Stimulated activated CD8-positive, alpha-beta memory T cell treated with anti-CD3 and anti-CD28 coated beads, Interleukin-7, amount 100 ng/mL, for 4 hours (primary cell): Measurements from ENCODE around the gene CDHR4.
"Not testable (repeated sequence)": the region's sequence is repeated elsewhere in the genome, so short reads cannot be mapped to it uniquely, and the experiment has no call there.

Experiments used
- DNase-seq, 2 donors: peaks; one replicate each; pipeline ENCODE4 v3.0.0-alpha.2; 2020; ENCODE audit warnings: low read depth in 2 of 2

CDHR4 gene

DNA sequence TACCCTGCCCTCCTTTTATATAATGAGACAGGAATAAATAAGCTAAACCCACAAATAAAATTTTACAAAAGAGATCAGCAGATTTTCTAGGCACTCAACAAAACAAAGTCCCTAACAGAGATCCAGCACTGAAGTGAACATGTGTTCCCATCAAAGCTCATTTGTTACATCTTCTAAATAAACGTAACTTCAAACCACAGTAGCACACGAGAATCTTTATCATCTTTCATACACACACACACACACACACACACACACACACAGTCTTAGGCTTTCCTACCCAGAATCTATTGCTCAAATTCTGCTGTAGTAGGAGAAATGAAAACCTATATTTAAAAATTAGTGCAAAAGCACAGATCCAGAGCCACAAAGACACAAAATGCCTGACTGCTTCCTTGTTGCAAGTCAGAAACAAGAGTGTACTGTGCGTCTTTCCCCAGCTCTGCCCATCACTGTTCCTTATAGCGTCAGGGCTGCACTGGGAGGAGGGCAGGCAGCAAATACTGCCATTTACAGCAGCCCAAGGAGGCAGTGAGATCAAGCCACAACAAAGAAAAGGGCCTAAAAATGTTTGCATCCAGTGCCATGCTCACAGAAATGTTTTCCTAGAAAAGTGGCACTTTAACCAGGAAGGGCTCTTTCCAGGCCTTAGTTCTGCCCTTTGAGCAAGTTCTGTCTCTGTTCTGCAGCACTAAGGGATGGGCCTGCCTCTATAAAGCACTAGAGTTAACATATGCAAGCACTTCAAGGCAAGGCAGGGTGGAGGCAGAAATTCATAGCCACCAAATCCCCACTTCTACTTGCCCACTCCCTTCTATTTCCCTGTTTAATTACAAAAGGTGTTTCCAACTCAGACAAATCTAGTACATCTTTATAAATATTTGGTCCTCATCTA lies 19.3 kb downstream of the CDHR4 start:
- no peak for DNase-seq

DNA sequence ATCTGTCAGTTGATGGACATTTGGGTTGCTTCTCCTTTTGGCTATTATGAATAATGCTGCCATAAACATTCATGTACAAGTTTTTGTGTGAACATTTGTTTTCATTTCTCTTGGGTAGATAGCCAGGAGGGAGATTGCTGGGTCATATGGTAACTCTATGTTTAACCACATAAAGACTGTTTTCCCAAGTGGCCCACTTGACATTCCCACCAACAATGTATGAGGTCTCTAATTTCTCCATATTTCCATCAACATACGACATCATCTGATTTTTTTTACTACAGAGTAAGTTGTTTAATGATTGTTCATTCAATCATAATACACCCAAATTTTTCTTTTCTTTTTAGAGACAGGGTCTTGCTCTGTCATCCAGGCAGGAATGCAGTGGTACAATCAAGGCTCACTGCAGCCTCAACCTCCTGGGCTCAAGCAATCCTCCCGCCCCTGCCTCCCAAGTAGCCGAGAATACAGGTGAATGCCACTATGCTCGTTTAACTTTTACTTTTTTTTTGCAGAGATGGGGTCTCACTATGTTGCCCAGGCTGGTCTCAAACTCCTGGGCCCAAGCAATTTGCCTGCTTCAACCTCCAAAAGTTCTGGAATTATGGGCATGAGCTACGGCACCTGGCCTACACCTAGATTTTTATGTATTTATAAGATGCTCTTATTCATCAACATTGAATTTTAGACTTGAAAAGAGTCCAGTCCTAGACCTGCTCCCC lies 20.2 kb downstream of the CDHR4 start:
- no peak for DNase-seq

DNA sequence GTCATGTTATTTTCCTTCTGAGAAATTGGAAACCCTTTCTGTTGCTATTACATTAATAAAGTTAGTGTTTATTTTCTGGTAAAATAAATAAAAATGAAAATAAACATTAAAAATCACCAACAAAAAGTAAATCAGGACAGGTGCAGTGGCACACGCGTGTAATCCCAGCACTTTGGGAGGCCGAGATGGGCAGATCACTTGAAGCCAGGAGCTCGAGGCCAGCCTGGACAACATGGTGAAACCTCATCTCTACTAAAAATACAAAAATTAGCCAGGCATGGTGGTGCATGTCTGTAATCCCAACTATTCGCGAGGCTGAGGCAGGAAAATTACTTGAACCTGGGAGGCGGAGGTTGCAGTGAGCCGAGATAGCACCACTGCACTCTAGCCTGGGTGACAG lies 23.6 kb downstream of the CDHR4 start:
- DNase-seq = not testable (repeated sequence)

DNA sequence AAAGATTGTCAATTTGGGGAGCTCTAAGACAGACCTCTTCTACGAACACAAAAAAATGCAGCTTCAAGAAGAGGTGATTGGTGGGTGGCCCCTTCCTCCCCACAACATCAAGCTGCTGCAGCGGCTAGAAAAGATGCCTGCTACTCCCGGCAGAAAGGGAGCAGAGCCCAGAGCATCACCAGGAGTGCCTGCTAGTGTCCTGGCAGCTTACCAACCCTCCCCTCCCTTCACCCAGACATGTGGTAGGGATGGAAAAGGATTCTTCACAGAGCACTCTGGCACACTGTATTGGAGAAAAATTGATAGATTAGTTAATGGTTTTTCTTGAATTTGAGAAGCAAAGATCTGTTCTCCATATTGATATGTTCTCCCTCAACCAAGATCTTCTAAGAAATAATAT lies 24.1 kb downstream of the CDHR4 start:
- DNase-seq = no peak

DNA sequence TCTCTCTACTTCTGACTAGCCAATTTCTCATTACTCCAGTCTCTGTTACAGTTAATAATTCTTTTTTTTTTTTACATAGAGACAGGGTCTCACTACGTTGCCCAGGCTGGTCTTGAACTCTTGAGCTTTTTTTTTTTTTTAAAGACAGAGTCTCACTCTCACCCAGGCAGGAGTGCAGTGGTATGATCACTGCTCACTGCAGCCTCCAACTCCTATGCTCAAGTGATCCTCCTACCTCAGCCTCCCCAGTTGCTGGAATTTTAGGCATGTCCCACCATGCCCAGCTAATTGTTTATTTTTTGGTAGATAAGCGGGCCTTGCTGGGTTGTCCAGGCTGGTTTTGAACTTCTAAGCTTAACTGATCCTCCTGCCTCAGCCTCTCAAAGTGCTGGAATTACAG lies 27.0 kb downstream of the CDHR4 start:
- DNase-seq = no peak

DNA sequence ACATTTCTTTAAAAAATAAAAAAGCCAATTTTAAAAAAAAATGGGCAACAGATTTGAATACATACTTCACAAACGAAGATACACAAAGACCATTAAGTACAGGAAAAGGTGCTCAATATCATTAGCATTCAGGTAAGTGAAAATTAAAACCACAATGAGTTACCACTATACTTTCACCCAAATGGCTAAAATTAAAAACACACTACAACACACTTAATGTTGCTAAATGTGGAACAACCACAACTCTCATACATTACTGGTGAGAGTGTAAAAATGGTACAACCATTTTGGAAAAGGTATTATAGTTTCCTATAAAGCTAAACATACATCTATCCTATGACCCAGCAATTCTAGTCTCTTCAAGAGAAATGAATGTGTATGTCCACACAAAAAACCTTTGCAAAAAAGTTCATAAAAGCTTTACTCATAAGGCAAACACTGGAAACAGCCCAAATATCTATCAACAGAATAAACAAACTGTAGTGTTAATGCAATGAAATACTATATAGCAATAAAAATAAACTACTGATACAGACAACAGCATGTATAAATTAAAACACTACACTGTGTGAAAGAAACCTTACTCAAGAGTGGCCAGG lies 28.2 kb downstream of the CDHR4 start:
- DNase-seq = no peak

DNA sequence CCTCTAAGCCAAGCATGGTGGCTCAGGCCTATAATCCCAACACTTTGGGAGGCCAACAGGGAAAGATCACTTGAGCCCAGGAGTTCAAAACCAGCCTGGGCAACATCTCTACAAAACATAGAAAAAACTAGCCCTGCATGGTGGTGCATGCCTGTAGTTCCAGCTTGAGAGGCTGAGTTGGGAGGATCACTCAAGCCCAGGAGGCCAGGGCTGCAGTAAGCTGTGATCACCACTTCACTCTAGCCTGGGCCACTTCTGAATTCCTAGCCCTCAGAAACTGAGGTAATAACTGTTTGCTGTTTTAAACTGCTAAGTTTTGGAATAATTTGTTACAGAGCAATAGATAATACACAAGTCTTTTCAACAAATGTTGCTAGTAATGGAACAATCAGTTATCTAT lies 29.7 kb downstream of the CDHR4 start:
- no peak for DNase-seq

DNA sequence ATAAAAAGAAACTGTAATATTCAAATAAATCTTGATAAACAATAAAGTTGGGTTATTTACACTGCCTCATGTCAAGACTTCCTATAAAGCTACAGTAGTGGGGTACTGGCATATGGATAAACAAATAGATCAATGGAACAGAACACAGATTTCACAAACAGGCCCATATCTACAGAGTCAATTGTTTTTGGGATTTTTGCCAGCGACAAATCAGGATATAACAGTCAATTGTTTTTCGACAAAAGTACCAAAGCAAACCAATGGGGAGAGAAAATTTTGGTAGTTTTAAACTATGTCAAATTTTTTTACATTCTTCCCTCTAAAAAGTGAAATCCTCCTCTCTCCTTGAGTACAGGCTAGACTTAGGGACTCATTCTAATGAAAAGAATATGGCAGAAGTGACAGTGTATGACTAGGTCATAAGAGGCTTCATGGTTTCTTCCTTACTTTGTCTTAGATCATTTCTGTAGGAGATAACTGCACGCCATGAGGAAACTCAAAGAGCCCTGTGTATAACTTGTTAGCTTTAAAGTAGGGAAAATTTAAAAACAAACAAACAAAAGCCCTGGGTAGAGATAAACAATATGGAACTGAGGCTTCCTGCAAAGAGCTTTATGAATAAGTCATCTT lies 30.3 kb downstream of the CDHR4 start:
- DNase-seq = no peak

DNA sequence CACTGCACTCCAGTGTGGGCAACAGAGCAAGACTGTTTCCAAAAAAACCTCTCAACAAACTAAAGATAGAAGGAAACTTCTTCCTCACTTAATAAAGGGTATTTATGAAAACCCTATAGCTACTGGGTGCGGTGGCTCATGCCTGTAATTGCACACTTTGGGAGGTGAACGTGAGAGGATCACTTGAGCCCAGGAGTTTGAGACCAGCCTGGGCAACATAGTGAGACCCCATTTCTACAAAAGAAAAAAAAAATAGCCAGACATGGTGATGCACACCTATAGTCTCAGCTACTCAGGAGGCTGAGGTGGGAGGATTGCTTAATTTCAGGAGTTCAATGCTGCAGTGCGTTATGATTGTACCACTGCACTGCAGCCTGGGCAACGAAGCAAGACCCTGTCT lies 35.7 kb downstream of the CDHR4 start:
- no peak for DNase-seq

DNA sequence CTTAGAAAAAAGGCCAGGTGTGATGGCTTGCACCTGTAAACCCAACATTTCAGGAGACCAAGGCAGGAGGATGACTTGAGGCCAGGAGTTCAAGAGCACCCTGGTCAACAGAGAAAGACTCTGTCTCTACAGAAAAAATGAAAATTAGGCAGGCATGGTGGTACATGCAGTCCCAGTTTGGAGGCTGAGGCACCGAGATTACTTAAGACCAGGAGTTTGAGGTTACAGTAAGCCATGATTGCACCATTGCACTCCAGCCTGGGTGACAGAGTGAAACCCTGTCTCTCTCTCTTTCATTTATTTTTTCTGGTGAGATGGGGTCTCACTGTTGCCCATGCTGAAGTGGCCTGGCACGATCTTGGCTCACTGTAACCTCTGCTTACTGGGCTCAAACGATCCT lies 38.0 kb downstream of the CDHR4 start:
- DNase-seq = no peak

DNA sequence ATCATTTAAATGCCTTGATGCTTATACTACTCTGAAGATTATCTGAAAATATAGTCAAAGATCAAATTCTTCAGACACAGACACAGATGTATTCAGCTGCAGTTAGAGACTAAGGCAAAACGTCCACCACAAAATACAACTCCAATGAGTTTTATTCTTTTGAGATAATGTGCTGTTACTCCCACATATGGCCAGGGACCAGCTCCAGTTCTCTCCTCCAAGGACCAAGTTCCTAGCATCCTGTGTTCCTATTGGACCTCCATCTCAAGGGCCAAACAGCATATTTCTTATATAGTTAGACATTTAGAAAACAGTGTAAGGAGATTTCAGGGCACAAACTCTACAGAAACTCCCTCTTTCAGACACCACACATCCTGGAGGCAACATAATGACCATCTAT lies 40.4 kb downstream of the CDHR4 start:
- DNase-seq = no peak

DNA sequence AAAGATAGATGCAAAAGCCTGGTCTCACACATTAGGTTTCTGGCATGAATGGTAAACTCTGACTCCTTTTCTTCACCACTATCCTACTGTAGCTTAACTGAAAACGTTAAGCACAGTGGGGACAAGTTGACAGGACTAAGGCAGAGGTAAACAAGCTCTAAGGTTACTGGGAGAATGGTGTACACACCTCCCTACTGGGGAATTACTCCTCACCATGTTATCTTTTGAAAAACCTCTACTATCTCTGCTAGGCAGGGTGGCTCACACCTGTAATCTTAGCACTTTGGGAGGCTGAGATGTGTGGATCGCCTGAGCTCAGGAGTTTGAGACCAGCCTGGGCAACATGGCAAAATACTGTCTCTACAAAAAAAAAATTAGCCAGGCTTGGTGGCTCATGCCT lies 42.5 kb downstream of the CDHR4 start:
- no peak for DNase-seq

DNA sequence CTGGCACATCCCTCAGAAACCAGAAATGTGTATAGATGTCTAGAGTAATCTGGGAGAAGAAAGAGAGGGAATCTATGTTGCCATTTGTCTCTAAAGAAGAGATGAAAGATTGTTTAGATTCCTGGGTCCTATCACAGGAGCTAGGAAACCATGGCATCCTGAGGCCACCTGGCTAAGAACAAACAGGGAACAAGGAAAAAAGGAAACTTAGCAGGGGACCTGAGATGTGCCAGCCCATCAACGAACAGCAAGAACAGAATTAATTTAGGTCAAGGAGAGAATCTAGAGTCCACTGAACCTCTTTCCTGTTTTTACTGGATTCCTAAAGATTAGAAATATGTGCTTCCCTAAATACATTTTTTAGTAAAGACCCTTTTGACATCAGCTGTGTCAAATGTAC lies 43.6 kb downstream of the CDHR4 start:
- DNase-seq = no peak

DNA sequence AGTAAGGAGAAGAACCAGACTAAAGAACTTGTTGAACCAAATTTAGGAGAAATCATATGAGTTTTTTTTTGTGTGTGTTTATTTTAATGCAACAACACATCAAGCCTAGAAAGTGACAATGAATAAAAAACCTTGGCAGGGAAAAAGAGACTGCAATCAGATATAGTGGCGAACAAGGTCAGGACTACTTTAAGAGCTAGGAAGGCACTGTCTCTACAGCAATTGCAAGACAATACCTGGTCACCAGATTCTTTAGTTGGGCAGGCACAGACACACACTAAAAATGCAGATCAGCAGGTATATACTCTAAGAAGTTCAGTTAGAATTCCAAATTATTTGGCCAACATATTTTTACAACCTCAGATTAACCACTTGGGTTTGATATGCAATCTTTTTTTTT lies 45.1 kb downstream of the CDHR4 start:
- no peak for DNase-seq

DNA sequence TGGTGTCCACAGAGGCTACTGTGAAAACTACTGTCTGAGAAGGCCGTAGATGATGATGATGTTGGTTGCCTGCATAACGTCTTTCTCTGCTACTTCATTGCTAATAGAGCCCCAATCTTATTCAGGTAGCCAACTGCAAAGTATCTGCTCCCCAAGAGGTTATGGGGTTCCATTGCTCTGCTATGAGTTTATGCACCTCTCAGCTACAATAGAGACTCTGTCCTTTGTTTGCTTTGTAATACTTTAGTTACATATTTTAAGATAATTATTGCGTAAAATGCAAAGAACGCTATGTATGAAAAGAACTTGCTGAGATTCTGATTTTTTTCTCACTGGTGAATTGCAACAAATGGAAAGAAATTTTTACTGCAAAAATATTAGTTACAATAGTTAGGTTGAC lies 48.2 kb downstream of the CDHR4 start:
- no peak for DNase-seq

DNA sequence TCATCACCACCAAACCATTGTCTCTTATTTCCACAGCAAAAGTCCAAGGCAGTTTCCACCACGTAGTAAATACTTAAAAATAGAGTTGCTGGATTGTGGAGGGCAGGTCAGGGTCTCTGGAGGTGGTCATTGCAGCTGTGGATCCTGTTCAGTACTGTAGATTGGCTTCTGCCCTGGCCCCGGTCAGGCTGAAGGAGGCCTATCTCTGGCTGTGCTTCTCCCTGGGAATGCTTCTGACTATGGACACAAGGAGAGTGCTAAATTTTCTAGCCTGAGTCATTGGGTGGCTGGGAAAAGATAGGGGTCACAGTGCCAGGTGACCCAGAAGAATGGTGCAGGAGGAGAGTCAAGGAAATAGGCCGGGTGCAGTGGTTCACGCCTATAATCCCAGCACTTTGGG lies 49.6 kb downstream of the CDHR4 start:
- no peak for DNase-seq

DNA sequence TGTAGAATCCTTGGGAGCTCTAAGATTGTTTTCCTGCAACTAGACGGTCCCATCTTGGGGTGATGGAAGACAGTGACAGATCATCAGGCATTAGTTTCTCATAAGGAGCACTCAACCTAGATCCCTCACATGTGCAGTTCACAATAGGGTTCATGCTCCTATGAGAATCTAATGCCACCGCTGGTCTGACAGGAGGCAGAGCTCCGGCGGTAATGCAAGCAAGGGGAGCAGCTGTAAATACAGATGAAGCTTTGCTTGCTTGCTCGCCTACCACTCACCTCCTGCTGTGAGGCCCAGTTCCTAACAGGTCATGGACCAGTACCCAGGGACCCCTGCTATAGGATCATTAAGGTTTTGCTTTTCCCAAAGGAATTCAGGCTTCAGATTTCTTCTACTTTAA lies 50.8 kb downstream of the CDHR4 start:
- DNase-seq = not testable (repeated sequence)

DNA sequence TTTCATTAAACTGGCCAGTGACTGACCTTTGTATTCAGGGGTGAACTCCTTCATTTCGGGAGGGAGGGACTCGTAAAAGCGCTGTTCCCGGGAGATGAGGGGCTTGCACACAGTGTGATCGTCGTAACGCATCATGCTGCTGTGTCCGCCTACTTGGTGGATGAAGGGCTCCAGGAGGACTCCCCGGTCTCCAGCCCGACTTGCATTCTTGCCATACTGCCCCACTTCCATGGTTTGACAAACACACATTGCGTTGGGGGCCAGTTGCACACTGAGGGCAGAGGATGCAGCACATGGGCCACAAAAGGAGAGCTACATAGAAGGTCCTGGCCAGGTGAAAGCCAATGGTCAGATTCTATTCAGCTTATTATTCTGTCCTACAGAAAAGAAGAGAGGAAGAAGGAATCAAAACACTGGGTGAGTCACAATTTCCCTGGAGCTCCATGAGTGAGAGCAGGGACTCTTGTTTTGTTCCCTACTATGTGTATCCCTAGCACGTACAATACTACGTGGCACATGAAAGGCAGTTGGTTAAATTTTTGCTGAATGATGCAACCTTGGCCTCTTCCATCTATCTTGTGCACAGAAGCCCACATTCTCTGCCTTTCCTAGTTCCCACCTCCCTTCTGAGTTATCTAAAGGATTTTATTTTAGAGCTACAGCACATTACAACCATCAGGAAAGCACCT lies 51.7 kb downstream of the CDHR4 start:
- DNase-seq = no peak

DNA sequence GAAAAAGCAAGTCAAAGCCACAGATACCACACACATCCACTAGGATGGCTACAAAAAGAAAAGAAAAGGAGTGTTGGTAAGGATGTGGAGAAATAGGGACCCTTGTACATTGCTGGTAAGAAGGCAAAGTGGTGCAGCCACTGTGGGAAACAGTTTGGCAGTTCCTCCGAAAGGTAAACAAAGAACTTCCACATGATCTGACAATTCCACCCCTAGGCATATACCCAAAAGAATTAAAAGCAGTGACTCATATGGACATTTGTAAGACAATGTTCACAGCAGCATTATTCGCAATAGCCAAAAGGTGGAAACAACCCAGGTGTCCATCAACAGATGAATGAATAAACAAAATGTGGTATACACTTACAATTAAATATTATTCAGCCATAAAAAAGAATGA lies 53.7 kb downstream of the CDHR4 start:
- no peak for DNase-seq
